HG03439 (cell line): Measurements from ENCODE around the gene ATG4C.
"Not testable (repeated sequence)": the region's sequence is repeated elsewhere in the genome, so short reads cannot be mapped to it uniquely, and the experiment has no call there.

Source experiments
- ATAC-seq: cut with Tn5 transposase; IDR thresholded peaks from one replicate; pipeline ENCODE4 v1.9.1; 2021; ENCODE audit warnings: mild to moderate bottlenecking, moderate library complexity; ENCODE audit not compliant: unreplicated experiment

Gene ATG4C

DNA sequence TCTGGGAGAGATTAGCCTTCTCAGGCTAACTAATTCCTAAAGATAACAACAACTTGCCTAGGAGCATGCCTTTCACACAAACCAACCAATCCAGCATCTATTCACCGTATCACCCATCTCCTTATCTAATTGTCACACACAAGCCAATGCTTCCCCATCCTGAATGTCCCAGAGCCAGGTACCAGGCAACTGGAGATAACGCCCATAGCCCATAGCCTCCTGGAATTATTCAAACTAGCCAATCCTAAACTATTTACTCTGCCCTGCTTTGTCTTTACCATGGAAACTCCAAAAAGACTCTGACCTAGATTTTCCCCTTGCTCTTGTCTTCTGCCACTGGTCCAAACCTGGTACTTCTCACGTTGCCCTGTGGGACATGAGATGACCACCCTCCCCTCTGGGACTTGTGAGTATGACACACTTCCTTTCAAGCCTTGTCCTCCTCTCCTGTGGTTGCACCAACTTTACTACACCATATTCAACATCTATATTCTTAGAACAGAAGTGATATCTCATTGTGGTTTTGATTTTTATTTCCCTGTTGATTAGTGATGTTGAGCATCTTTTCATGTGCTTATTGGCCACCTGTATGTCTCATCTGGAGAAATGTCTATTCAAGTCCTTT is 8.8 kb upstream of the ATG4C start:
- ATAC-seq, result no peak

- no peak for ATAC-seq
Observed at GRCh38 chr1:62778208-62778607, 5.7 kb upstream of the ATG4C start.

DNA sequence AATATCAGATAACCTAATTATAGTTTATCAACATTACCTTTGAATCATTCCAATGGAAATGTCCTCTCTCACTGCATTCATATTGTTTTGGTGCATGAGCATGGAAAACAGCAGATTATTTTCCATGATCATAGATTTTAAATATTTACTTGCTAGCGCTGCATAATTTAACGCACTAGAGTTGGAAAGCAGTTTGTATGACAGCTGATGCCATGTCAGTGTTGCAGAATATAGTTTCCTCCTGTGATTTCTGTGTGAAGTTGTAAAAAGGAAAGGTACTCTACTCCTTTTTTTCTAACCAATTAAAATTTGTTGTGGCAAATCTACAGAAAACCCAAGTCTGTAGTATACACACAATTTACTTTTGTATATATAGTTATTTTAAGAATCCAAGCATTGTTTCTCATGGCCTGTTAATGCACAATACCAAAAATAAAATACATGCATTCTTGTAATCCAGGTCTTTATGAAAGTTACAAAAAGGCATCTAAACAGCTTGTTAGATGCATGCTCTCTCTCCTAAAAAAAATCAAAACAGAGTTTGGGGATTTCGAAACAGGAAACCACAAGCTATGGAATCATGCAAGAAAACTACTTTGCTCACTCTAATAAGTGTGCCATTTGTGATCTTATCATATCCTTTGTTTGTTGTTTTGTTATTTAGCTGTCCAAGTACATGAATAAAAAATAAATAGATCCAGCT is 1.9 kb upstream of the ATG4C start:
- no peak for ATAC-seq

GRCh38 chr1:62782544-62783212 is 1.3 kb upstream of the ATG4C start:
- not testable (repeated sequence) for ATAC-seq

- peak; percentile 17 for ATAC-seq
Observed at GRCh38 chr1:62784509-62785365, 805 bp downstream of the ATG4C start.

- no peak for ATAC-seq
Observed at GRCh38 chr1:62790716-62791115, 6.8 kb downstream of the ATG4C start.

DNA sequence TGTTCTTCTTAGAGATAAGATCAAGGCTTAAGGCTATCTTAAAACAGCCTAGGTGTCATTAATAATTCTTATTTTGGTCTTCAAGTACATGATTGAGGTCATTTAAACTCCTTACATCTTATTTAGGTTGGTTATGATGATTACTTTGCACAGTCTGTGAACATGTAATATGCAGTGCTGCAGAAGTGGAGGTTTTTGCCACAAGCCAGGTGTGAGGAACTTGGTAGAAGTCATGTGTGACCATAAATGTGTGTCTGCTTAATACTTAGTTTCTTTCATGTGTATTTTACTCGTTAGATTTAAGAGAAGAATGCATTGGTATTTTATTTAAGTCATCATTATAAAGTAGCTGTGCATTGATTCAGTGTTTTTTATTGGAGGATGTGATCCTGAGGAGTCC is 10.1 kb downstream of the ATG4C start:
- no peak for ATAC-seq

GRCh38 chr1:62796221-62796620 is 12.3 kb downstream of the ATG4C start:
- no peak for ATAC-seq

DNA sequence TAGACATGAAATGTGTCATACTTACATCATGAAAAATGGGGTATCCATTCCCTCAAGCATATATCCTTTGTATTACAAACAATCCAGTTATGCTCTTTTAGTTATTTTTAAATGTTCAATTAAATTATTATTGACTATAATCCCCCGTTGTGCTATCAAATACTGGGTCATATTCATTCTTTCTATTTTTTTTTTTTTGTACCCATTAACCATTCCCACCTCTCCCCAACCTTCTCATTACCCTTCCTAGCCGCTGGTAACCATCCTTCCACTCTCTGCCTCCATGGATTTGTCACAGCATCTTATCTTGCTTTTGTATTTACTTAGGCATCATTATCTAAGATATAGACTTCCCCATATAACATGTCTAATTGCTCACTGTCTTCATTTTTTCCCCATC is 15.8 kb downstream of the ATG4C start:
- ATAC-seq, result no peak

GRCh38 chr1:62800281-62800680 is 16.3 kb downstream of the ATG4C start:
- peak; percentile 25 for ATAC-seq

DNA sequence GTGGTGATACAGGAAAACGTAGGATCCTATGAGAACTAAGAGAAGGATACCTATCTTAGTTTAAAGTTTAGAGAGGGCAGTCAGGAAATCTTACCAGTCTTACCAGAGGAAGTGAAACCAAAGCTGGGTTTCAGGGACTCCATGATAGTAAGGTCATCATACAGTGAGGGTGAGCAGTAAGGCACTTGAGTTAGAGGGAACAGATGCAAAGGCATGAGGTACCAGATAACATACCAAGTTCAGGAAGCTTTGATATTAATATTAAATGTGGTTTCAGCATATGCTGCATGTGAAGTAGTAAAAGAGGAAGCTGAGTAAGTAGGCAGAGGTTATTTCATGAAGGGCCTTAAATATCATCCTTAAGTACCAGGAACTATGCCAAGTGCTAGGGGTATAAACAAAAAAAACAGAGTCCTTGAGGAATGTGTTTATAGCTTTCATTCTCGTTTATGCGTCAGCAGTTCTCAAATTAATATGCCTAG is 16.9 kb downstream of the ATG4C start:
- peak; percentile 100 for ATAC-seq

DNA sequence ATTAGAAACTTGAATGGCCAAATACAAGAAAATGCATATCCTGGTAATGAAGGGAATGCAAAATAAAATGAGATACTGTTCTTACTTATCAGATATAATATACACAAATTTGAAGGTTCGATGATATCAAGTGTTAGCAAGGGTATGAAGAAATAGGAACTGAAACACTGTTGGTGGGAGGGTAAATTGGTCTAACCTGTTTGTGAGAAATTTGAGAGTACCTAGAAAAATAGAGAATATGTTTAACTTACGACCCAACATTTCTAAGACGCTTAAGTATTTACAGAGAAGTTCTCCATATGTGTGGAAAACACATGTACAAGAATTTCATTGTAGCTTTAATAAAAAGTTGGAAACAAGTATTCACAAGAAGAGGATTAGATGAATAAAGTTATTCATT is 25.9 kb downstream of the ATG4C start:
- no peak for ATAC-seq

DNA sequence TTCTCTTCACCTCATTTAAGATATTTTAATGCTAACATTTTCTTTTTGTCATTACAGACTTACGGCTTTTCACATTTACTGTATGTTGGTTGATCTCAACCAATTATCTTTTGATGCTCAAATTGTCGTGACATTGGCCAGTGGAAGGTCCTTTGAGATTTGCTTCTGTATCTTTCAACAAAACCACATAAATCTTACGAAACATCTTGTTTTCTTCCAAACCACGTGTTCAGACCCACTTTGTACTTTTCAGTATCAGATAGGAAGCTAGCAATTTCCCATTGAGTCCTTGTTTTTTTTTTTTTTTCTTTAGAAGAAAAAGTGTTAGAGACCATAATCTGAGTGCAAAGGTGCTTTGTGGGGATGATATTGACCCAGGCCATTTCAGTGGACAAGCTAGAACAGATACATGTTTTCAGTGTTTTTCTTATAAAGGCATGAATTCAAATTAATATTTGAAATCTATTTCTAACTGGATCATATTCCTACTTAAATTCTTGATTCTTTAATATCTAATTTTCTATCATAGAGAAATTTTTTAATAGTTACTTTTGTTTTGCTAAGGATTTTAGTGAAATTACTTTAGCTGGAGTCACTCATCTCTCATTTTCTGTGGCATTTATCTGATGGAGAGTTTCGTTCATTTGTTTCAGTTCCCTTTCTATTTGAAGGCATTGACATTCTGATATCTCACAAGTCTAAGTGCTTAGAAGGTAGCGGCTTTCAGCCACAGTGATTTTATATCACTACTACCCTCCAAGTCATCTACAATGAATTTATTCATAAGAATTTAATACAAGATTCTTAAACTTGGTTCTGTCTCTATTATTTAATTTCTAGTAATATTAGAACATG is 26.7 kb downstream of the ATG4C start:
- ATAC-seq, result peak; percentile 96

DNA sequence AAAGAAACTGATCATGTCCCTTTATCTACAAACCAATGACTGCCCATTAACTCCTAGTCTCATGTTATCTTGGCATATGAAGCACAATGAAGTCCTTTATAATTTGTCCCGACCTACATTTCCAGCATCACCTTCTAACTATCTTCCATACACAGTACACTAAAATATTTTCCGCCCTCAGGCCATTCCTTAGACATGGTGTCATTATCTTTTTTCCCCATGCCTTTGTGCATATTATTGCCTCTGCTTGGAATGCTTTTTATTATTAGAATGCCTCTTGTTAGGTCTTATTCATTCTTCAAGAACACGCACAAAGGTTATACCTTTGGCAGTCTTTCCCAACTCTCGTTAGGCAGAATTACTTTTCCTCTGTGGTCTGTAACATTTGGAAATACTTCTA is 39.6 kb downstream of the ATG4C start:
- no peak for ATAC-seq

- no peak for ATAC-seq
Observed at GRCh38 chr1:62826901-62827300, 43.0 kb downstream of the ATG4C start.

DNA sequence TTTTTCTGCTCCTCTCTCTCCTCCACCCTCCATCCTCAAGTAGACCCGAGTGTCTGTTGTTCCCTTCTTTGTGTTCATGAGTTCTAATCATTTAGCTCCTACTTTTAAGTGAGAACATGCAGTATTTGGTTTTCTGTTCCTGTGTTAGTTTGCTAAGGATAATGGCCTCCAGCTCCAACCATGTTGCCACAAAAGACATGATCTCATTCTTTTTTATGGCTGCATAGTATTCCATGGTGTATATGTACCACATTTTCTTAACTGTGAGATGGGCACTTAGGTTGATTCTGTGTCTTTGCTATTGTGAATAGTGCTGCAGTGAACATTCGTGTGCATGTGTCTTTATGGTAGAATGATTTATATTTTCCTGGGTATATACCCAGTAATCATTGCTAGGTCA is 43.9 kb downstream of the ATG4C start:
- ATAC-seq, result not testable (repeated sequence)

- no peak for ATAC-seq
Observed at GRCh38 chr1:62832276-62832675, 48.3 kb downstream of the ATG4C start.

GRCh38 chr1:62833529-62833928 is 49.6 kb downstream of the ATG4C start:
- no peak for ATAC-seq

DNA sequence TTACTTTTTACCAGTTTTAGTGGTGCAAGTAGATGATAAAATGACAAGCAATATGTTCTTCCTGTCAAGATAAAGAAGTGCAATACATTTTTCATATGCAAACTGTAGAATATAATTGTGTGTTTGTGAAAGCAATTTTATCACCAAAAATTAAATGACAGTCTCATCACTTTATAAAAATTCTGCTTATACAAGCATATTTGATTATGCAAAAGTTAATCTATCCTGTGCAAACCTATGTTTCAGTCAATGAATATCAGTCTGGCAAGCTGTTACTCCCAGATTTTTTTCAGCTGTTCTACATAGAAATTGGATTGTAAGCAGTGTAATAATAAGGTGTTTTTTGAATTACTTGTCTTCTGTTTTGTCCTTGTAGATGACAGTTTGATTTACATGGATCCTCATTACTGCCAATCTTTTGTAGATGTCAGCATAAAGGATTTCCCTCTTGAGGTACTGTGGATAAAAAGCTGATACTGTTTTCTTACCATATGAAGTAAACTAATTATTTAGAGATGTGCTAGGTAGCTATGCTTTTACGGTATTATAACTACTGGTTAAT is 50.5 kb downstream of the ATG4C start:
- no peak for ATAC-seq
